SK-N-SH treated with all-trans-retinoic acid at 6 μM for 48 hours (cell line): ENCODE results near the gene PSMA6.

Experiments
- ATAC-seq: fragments of 200-7000 bp; cut with Tn5 transposase; 3 replicates; pipeline ENCODE4 v1.9.1; 2020; ENCODE audit warnings: mild to moderate bottlenecking, moderate library complexity
- ARNTL ChIP-seq: fragments of 450-650 bp; formaldehyde crosslinking; IDR thresholded peaks from 2 replicates; pipeline ENCODE4 v1.5.0; 2020; ENCODE audit warnings: low read depth, mild to moderate bottlenecking, moderate library complexity, borderline replicate concordance
- BACH2 ChIP-seq: fragments of 250-450 bp; sonication (Bioruptor Pico); IDR thresholded peaks from 2 replicates; pipeline ENCODE4 v1.9.0; 2021; ENCODE audit warnings: mild to moderate bottlenecking, borderline replicate concordance
- CSDC2 ChIP-seq: fragments of 250-450 bp; sonication (Bioruptor Pico); IDR thresholded peaks from 2 replicates; pipeline ENCODE4 v1.5.0; 2020; ENCODE audit warnings: mild to moderate bottlenecking, moderate library complexity
- CSRNP3 ChIP-seq: fragments of 250-450 bp; sonication (Bioruptor Pico); IDR thresholded peaks from 2 replicates; pipeline ENCODE4 v1.5.1; 2021; ENCODE audit warnings: mild to moderate bottlenecking, moderate library complexity
- ESRRG ChIP-seq: fragments of 250-450 bp; sonication (Bioruptor Pico); IDR thresholded peaks from 2 replicates; pipeline ENCODE4 v1.6.1; 2021; ENCODE audit warnings: mild to moderate bottlenecking
- GLIS3 ChIP-seq: fragments of 250-450 bp; sonication (Bioruptor Pico); IDR thresholded peaks from 2 replicates; pipeline ENCODE4 v1.5.0; 2020; ENCODE audit warnings: mild to moderate bottlenecking, moderate library complexity
- ISL1 ChIP-seq: fragments of 250-450 bp; sonication (Bioruptor Pico); IDR thresholded peaks from 2 replicates; pipeline ENCODE4 v2.1.2; 2022; ENCODE audit warnings: mild to moderate bottlenecking, moderate library complexity
- OSR1 ChIP-seq: fragments of 250-450 bp; sonication (Bioruptor Pico); IDR thresholded peaks from 2 replicates; pipeline ENCODE4 v1.8.0; 2022; ENCODE audit warnings: moderate library complexity, mild to moderate bottlenecking, inconsistent platforms
- PATZ1 ChIP-seq: fragments of 250-450 bp; sonication (Bioruptor Pico); IDR thresholded peaks from 2 replicates; pipeline ENCODE4 v1.8.0; 2020; ENCODE audit warnings: mild to moderate bottlenecking, moderate library complexity, borderline replicate concordance
- PPARA ChIP-seq: fragments of 250-450 bp; sonication (Bioruptor Pico); IDR thresholded peaks from 2 replicates; pipeline ENCODE4 v1.5.0; 2020; ENCODE audit warnings: mild to moderate bottlenecking, borderline replicate concordance
- RARB ChIP-seq: fragments of 250-450 bp; sonication (Bioruptor Pico); IDR thresholded peaks from 2 replicates; pipeline ENCODE4 v1.8.0; 2021; ENCODE audit warnings: mild to moderate bottlenecking, moderate library complexity
- SNAI2 ChIP-seq: fragments of 250-450 bp; sonication (Bioruptor Pico); IDR thresholded peaks from 2 replicates; pipeline ENCODE4 v1.5.0; 2020; ENCODE audit warnings: mild to moderate bottlenecking, moderate library complexity
- TCF4 ChIP-seq: fragments of 250-450 bp; sonication (Bioruptor Pico); IDR thresholded peaks from 2 replicates; pipeline ENCODE4 v1.8.0; 2021; ENCODE audit warnings: mild to moderate bottlenecking, moderate library complexity, borderline replicate concordance
- TOX ChIP-seq: fragments of 250-450 bp; sonication (Bioruptor Pico); IDR thresholded peaks from 2 replicates; pipeline ENCODE4 v1.8.0; 2021; ENCODE audit warnings: mild to moderate bottlenecking, moderate library complexity, borderline replicate concordance
- TSHZ2 ChIP-seq: fragments of 250-450 bp; sonication (Bioruptor Pico); IDR thresholded peaks from 2 replicates; pipeline ENCODE4 v1.5.0; 2020; ENCODE audit warnings: mild to moderate bottlenecking, moderate library complexity
- ZC3H10 ChIP-seq: fragments of 250-450 bp; sonication (Bioruptor Pico); IDR thresholded peaks from 2 replicates; pipeline ENCODE4 v1.5.1; 2021; ENCODE audit warnings: mild to moderate bottlenecking, moderate library complexity
- ZFP3 ChIP-seq: fragments of 250-450 bp; sonication (Bioruptor Pico); IDR thresholded peaks from 2 replicates; pipeline ENCODE4 v1.5.0; 2020; ENCODE audit warnings: mild to moderate bottlenecking, moderate library complexity
- ZFP30 ChIP-seq: fragments of 450-650 bp; formaldehyde crosslinking; IDR thresholded peaks from 2 replicates; pipeline ENCODE4 v1.5.0; 2022; ENCODE audit warnings: mild to moderate bottlenecking, moderate library complexity
- ZNF565 ChIP-seq: fragments of 450-650 bp; formaldehyde crosslinking; conservative IDR thresholded peaks from 2 replicates; pipeline ENCODE4 v1.5.0; 2020; ENCODE audit warnings: low read depth, mild to moderate bottlenecking, moderate library complexity
- ZNF70 ChIP-seq: fragments of 450-650 bp; formaldehyde crosslinking; IDR thresholded peaks from 2 replicates; pipeline ENCODE4 v1.5.0; 2020; ENCODE audit warnings: mild to moderate bottlenecking, moderate library complexity
- ZNF8 ChIP-seq: fragments of 450-650 bp; formaldehyde crosslinking; IDR thresholded peaks from 2 replicates; pipeline ENCODE4 v1.5.0; 2020; ENCODE audit warnings: mild to moderate bottlenecking, moderate library complexity
- TF ChIP-seq, protein P1 (sequence below): fragments of 250-450 bp; sonication (Bioruptor Pico); IDR thresholded peaks from 2 replicates; pipeline ENCODE4 v1.5.1; 2020; ENCODE audit warnings: low read depth, mild to moderate bottlenecking, moderate library complexity

PSMA6 gene

GRCh38 chr14:35287431-35288013, 4.7 kb upstream of the PSMA6 start:
- TF ChIP-seq CSRNP3 (CRISPR knock-in tag) = no peak
- TF ChIP-seq PPARA (CRISPR knock-in tag) = no peak
- no peak for TF ChIP-seq ESRRG
- no peak for TF ChIP-seq ZNF8 (CRISPR knock-in tag)
- no peak for TF ChIP-seq ZFP3 (CRISPR knock-in tag)
- TF ChIP-seq TOX (CRISPR knock-in tag) = no peak
- no peak for TF ChIP-seq ZNF70 (CRISPR knock-in tag)
- no peak for TF ChIP-seq TCF4 (CRISPR knock-in tag)
- no peak for TF ChIP-seq CSDC2
- no peak for TF ChIP-seq ARNTL
- ATAC-seq = no peak

GRCh38 chr14:35289623-35290022, 2.6 kb upstream of the PSMA6 start:
- TF ChIP-seq ZNF70 (CRISPR knock-in tag) (no peak), PATZ1 (CRISPR knock-in tag) (no peak), ZNF565 (CRISPR knock-in tag) (no peak), ISL1 (CRISPR knock-in tag) (no peak), ZFP30 (no peak), TOX (CRISPR knock-in tag) (no peak), GLIS3 (no peak), OSR1 (CRISPR knock-in tag) (no peak), ZNF8 (CRISPR knock-in tag) (no peak), CSRNP3 (CRISPR knock-in tag) (no peak), ZFP3 (CRISPR knock-in tag) (no peak), TCF4 (CRISPR knock-in tag) (no peak), ESRRG (no peak), TSHZ2 (CRISPR knock-in tag) (no peak), PPARA (CRISPR knock-in tag) (no peak)
- TF ChIP-seq, protein P1, sequence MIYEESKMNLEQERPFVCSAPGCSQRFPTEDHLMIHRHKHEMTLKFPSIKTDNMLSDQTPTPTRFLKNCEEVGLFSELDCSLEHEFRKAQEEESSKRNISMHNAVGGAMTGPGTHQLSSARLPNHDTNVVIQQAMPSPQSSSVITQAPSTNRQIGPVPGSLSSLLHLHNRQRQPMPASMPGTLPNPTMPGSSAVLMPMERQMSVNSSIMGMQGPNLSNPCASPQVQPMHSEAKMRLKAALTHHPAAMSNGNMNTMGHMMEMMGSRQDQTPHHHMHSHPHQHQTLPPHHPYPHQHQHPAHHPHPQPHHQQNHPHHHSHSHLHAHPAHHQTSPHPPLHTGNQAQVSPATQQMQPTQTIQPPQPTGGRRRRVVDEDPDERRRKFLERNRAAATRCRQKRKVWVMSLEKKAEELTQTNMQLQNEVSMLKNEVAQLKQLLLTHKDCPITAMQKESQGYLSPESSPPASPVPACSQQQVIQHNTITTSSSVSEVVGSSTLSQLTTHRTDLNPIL = no peak
- no peak for ATAC-seq

DNA sequence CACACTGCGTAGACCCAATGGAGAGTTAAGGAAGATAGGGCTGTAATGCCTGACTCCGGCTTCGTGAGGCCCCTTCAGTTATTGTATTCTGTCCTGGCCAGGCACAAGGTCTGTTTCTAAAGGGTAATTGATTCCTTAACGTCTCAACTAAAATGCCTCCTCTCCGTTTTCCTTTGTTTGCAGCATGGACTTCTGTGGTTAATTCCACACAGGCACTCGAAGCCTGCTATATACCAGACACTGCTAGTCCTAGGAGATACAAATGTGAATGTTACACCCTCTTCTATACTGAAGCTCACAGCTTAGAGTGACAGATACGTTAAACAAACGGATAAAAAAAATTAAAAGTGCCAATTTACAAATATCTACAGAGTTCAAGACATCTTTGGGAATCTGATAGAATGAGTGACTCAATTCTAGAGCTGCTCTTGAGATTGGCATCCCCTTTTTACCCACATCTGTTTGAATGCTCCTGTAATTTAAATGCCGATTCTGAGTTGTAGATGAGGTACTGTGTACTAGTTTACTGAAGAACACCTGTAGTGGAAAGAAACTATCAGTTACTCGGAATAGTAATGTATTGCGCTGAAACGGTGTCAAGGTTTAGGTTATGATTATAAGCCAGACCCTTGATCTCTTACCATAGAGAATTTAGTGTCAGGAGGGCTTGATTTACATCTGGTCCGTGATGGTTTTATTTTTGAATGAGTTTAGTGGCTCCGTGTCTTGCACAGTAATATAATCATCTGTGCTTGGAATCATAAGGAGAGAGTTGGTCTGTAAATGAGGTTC, 784 bp downstream of the PSMA6 start:
- peak; percentile 52 for ATAC-seq
- TF ChIP-seq GLIS3 (no peak), ISL1 (CRISPR knock-in tag) (no peak), BACH2 (CRISPR knock-in tag) (no peak), RARB (CRISPR knock-in tag) (no peak), PATZ1 (CRISPR knock-in tag) (no peak), PPARA (CRISPR knock-in tag) (no peak), ZC3H10 (CRISPR knock-in tag) (no peak), ZFP3 (CRISPR knock-in tag) (no peak), SNAI2 (CRISPR knock-in tag) (no peak), ZFP30 (no peak)
- TF ChIP-seq, protein P1 = no peak
